Lung (tissue), 12 donors: ENCODE results near the gene PRF1. TPM values are rescaled to one million over a fixed set of nuclear protein-coding genes. Genes with fewer than 3 reads are reported as not detected.

Experiments
- ATAC-seq: fragments of 200-7000 bp; cut with Tn5 transposase; one replicate; pipeline ENCODE4 v1.9.1; 2020; ENCODE audit warnings: moderate number of reproducible peaks; ENCODE audit not compliant: insufficient read depth, low FRiP score
- DNase-seq, 3 donors: peaks; one replicate each; pipeline ENCODE4 v3.0.0-alpha.2; 2013 to 2017
- H3K27ac ChIP-seq, 2 donors: one replicate each; pipeline ENCODE4 v1.5.1; 2013; ENCODE audit warnings: mild to moderate bottlenecking in 2 of 2, moderate library complexity in 2 of 2, control low read depth in 1 of 2, inconsistent platforms in 1 of 2, low read depth in 1 of 2, low read length in 1 of 2
- H3K27me3 ChIP-seq, 3 donors: one replicate each; pipeline ENCODE4 v1.5.1; 2013; ENCODE audit warnings: low read length in 2 of 3; ENCODE audit not compliant: control insufficient read depth in 3 of 3, insufficient read depth in 3 of 3
- H3K36me3 ChIP-seq, 4 donors: one replicate each; pipeline ENCODE4 v1.5.1; 2013; ENCODE audit warnings: low read length in 4 of 4, mild to moderate bottlenecking in 1 of 4, moderate library complexity in 1 of 4; ENCODE audit not compliant: control insufficient read depth in 4 of 4, insufficient read depth in 4 of 4
- H3K4me1 ChIP-seq, 5 donors: one replicate each; pipeline ENCODE4 v1.5.1; 2013; ENCODE audit warnings: low read length in 5 of 5, mild to moderate bottlenecking in 2 of 5, moderate library complexity in 1 of 5; ENCODE audit not compliant: control insufficient read depth in 5 of 5, insufficient read depth in 5 of 5
- H3K4me3 ChIP-seq: one replicate; pipeline ENCODE4 v1.5.1; 2013; ENCODE audit warnings: mild to moderate bottlenecking, control low read depth, moderate library complexity
- H3K9ac ChIP-seq, 2 donors: one replicate each; pipeline ENCODE4 v1.5.1; 2013; ENCODE audit warnings: low read length in 2 of 2, control low read depth in 1 of 2; ENCODE audit not compliant: insufficient read depth in 1 of 2
- H3K9me3 ChIP-seq, 4 donors: one replicate each; pipeline ENCODE4 v1.5.1; 2013; ENCODE audit warnings: low read length in 3 of 4, mild to moderate bottlenecking in 1 of 4, moderate library complexity in 1 of 4; ENCODE audit not compliant: control insufficient read depth in 4 of 4, insufficient read depth in 3 of 4
- WGBS, 2 donors: extraction: QIAGEN DNeasy Blood & Tissue Kit; methylation state at CpG; one replicate each; pipeline ENCODE4 v1.1.7; 2013; 5-methylcytosine and 5-hydroxymethylcytosine counted together
- polyA plus RNA-seq, 2 donors: library from polyadenylated mRNA; stranded (reverse); fragments of 200-250 nt; gene quantifications; one replicate each; pipeline ENCODE4 v1.2.1, GENCODE V29; 2013
- total RNA-seq, 2 donors: library from RNA; depleted of rRNA in 1 of 2; stranded (reverse); fragments of >200 nt in 1 of 2; gene quantifications; one replicate each; pipeline ENCODE4 v1.2.1, GENCODE V29; 2014 to 2021
- TF ChIP-seq, protein P1 (sequence below): IDR thresholded peaks from 2 replicates; pipeline ENCODE4 v1.5.1; 2012; ENCODE audit warnings: mild to moderate bottlenecking; ENCODE audit errors: control extremely low read depth, extremely low read depth
- donor health status: control.
- donor health status: control.
- donor health status: Bipolar disorder and iron deficiency.
- donor health status: healthy.
- donor health status: DM: yes; HTN: yes; CAD: no.

The PRF1 gene
- total and polyA plus RNA-seq, 4 donors = 3.2 to 11.5 (median 7.3) TPM

DNA sequence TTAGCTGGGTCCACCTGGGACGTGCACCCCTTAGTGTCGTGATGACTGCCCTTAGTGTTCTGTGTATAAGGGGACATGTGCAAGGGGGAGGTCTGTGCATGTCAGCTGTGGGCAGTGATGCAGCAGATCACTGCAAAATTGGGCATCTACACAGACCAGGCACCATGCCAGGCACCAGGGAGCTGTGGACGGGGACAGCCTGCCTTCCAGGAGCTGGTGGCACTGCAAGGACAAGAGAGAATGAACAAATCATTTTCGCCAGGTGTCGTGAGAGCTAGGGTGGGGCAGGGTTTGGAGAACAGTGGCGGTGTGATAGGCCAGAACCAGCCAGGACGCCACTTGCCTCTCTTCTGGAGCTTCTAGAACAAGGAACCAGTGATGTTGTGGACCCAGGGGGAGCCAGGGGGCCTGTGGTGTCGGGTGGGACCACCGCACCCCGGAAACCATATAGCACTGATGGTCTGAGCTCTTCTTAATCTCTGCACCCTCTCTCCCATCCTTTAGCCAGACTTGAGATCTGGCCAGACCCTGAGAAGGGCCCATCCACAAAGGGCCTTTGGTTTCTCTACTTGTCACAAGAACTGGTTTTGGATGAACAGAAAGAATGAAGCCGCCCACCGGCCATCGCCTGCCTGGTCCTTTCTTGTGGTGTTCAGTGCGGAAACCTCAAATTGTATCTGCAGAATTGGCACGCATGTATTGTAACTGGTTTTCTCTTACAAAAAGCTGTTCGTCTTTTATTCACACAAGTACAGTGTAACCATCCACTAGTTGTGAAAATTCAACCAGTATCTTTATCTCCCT, 30.7 kb downstream of the PRF1 start:
- DNase-seq (no peak), ATAC-seq (no peak)
- Histone ChIP-seq H3K9me3 (no peaks in the 10 kb centered on the region), H3K4me1 (peaks cover 6 to 14% (median 13%) of the 10 kb centered on the region in 5 donors), H3K4me3 (no peak overlapping the region), H3K27ac (no peak overlapping the region), H3K9ac (no peak overlapping the region), H3K36me3 (peaks cover 0 to 9% (median 2%) of the 10 kb centered on the region in 4 donors), H3K27me3 (no peaks in the 10 kb centered on the region)
- WGBS, 2 donors = 82 to 88% methylated on average over 16 of the region's 16 CpGs
- TF ChIP-seq, protein P1, sequence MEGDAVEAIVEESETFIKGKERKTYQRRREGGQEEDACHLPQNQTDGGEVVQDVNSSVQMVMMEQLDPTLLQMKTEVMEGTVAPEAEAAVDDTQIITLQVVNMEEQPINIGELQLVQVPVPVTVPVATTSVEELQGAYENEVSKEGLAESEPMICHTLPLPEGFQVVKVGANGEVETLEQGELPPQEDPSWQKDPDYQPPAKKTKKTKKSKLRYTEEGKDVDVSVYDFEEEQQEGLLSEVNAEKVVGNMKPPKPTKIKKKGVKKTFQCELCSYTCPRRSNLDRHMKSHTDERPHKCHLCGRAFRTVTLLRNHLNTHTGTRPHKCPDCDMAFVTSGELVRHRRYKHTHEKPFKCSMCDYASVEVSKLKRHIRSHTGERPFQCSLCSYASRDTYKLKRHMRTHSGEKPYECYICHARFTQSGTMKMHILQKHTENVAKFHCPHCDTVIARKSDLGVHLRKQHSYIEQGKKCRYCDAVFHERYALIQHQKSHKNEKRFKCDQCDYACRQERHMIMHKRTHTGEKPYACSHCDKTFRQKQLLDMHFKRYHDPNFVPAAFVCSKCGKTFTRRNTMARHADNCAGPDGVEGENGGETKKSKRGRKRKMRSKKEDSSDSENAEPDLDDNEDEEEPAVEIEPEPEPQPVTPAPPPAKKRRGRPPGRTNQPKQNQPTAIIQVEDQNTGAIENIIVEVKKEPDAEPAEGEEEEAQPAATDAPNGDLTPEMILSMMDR = no peak

DNA sequence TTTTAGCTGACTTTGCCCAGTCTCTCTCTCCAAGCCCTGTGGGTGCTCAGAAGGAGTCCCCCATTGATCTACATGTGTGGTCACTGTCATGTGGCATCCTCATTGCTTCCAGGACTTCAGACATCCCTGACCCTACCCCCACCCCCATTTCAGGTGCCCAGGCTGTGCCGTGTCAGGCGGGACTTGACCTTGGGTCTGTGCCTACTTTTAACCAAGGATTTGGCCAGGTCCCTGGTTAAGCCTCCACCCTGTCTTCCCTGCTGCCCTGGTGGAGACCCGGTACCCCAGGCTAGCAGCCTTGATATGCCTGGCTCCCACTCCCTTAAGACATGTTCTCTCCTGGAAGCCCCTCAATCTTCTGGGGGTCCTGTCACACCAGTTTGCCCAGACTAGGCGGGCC, 31.3 kb downstream of the PRF1 start:
- no peak for ATAC-seq
- H3K9me3 ChIP-seq = no peaks in the 10 kb centered on the region
- TF ChIP-seq, protein P1 = no peak

DNA sequence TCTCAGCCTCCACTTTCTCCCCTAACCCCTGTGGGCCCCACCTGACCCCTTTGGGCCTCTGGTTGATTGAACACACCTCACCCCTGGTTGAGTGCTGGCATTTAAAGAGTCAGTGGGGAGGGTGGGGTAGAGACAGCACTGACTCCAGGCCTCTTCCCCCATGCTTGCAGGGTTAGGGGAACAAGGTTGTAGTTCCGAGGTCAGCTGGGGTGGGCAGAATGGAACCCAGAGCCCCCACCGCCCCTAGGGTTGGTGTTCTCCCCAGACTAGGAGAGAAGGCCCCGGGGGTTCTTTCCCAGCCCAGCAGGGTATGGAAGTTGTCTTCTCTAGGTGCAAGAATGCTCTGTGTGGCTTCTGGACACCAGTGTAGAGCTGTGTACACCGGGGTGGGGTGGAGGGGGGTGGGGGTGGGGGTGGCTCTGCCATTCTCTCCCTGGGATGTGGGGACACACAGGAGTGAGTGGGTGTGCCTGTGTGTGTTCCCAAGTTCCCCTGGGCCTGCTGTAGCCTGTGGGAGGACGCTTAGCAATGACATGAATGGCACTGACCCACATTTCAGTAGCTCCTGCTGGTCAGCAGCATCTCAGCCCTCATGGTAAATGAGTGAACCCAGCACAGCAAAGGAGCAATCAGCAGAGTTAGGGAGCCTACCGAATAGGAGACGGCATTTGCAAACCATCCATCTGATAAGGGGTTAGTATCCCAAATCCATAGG, 33.6 kb downstream of the PRF1 start:
- Histone ChIP-seq H3K9ac (no peak overlapping the region), H3K4me3 (no peak overlapping the region), H3K27me3 (no peaks in the 10 kb centered on the region), H3K9me3 (no peaks in the 10 kb centered on the region), H3K27ac (no peak overlapping the region), H3K36me3 (peaks cover 0 to 19% (median 2%) of the 10 kb centered on the region in 4 donors), H3K4me1 (no peaks in the 10 kb centered on the region)
- DNase-seq (no peak), ATAC-seq (no peak)
- TF ChIP-seq, protein P1 = no peak
- 85 to 90% methylated on average over 6 to 7 of the region's 7 CpGs for WGBS, 2 donors

More for the DNA sequence above, 31.3 kb downstream of the PRF1 start:
- Histone ChIP-seq H3K36me3 (peaks cover 0 to 14% (median 2%) of the 10 kb centered on the region in 4 donors), H3K27ac (no peak overlapping the region), H3K4me1 (peaks cover 2 to 10% (median 8%) of the 10 kb centered on the region in 5 donors), H3K9ac (no peak overlapping the region), H3K27me3 (no peaks in the 10 kb centered on the region), H3K4me3 (no peak overlapping the region)
- WGBS, 2 donors = 77 to 82% methylated on average over 4 of the region's 4 CpGs
- no peak for DNase-seq
